CD4-positive, alpha-beta T cell treated with Interferon gamma for 1 hour (primary cell): ENCODE results near the gene ATG12.
"Not testable (repeated sequence)": the region's sequence is repeated elsewhere in the genome, so short reads cannot be mapped to it uniquely, and the experiment has no call there.

Experiments used
- DNase-seq: peaks from one replicate; pipeline ENCODE4 v3.0.0-alpha.2; 2020

Gene ATG12

DNA sequence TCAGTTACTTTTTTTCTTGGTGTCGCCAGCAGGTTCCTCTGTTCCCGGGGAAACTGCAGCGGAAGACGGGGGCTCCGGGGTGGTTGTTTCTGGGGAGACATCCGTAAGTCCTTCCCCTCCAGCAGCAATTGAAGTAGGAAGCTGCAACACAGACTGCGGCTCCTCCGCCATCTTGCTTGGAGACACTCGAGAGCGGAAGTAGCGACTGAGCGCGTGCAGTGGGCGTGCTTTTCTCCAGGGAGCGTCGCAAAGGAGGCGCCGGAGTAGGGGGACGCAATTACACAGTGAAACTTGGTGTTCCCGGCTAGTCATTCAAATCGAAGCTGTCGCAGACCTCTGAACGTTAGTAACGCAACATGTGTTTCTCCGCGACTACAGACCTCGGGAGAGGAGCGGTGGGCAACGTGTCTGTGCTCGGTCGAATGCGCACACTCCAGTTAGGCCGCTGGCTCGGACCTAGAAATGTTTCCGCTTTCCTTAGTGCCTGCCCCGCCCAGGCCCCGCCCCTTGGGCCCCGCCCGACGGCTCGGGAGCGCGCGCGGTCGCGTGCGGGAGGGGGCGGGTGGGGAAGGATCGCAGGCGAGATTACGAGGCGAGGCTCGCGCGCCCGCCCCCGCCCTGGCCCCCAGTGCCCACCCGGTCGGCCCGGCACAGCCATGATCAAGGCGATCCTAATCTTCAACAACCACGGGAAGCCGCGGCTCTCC is at the start of gene ATG12, which contains the start of gene AP3S1:
Gene ATG12, minus strand, starts transcription at position 184 of the 707 bp plus-strand sequence. Its CDS starts 13 bp downstream, at position 171.
Gene AP3S1, plus strand, starts transcription at position 554 of the 707 bp plus-strand sequence. Its CDS starts 103 bp downstream, at position 657.
- peak; percentile 89 for DNase-seq

DNA sequence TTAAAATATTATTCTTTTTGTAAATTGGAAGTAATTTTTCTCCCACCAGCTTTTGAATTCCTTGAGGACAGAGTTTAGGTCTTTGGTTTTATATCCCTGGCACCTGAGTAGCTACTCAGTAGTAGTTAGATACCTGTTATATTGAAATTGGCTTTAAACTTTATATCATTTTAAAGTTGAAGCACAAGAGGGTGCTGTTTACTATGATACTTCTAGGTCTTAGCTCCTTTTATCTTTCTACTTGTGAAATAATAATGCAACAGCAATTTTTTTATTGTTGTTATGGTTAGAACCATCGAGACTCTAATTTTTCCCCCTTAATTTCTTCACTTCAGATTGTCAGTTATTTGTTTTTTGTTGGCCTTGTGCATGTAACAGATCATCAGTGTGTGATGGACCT is 46.7 kb upstream of the ATG12 start:
- no peak for DNase-seq

DNA sequence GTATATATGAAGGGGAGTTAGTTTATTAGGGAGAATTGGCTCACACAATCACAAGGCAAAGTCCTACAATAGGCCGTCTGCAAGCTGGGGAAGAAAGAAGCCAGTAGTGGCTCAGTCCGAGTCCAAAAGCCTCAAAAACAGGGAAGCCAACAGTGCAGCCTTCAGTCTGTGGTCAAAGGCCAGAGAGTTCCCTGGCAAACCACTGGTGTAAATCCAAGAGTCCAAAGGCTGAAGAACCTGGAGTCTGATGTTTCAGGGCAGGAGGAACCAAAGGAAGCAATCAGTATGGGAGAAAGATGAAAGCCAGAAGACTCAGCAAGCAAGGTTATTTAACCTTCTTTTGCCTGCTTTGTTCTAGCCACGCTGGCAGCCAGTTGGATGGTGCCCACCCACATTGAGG is 43.8 kb upstream of the ATG12 start:
- not testable (repeated sequence) for DNase-seq

DNA sequence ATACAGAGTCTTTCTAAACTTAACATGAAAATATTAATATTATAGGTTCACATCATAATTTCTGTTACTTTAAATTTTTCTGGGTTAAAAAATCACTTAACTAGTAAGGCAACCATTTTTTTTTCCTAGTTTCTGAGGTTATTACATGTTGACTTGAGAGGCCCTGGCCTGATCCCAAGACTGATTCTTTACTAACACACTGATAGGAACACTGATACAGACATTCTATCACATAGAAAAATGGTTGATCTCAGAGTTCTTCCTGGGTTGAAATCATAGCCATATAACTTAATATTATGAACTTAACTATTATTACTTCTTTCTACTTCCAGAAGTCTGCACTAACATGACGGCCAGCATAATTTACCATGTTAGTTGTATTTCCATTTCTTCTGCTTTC is 43.3 kb upstream of the ATG12 start:
- no peak for DNase-seq

DNA sequence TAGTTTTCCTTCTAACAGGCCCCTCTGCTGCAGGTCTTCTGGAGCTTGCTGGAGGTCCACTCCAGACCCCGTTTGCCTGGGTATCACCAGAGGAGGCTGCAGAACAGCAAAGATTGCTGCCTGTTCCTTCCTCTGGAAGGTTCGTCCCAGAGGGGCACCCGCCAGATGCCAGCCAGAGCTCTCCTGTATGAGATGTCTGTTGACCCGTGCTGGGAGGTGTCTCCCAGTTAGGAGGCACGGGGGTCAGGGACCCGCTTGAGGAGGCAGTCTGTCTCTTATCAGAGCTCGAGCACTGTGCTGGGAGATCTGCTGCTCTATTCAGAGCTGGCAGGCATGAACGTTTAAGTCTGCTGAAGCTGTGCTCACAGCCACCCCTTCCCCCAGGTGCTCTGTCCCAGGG is 41.1 kb upstream of the ATG12 start:
- DNase-seq = not testable (repeated sequence)

DNA sequence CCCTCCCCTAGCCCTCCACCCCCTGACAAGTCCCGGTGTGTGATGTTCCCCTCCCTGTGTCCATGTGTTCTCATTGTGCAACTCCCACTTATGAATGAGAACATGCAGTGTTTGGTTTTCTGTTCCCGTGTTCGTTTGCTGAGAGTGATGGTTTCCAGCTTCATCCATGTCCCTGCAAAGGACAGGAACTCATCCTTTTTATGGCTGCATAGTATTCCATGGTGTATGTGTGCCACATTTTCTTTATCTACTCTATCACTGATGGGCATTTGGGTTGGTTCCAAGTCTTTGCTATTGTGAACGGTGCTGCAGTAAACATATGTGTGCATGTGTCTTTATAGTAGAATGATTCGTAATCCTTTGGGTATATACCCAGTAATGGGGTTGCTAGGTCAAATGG is 36.0 kb upstream of the ATG12 start:
- not testable (repeated sequence) for DNase-seq

DNA sequence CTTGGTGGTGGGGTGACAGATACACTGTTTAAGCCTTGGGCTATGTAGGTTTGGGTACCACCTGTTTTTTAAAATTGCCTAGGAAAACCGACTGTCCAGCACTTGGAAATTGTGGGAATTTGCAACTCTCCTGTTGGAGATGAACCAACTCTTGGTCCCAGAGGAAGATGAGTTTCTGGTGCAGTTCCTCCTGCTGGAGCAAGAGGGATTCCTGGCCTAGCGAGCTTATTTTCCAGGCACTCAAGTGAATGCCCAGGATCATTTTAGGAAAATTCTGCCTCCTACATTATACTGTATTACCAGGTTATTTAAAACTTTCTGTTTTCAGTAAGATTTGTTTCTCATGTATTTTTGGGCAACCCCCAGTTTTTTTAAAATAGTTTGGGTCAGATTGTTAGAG is 34.1 kb upstream of the ATG12 start:
- DNase-seq = no peak

DNA sequence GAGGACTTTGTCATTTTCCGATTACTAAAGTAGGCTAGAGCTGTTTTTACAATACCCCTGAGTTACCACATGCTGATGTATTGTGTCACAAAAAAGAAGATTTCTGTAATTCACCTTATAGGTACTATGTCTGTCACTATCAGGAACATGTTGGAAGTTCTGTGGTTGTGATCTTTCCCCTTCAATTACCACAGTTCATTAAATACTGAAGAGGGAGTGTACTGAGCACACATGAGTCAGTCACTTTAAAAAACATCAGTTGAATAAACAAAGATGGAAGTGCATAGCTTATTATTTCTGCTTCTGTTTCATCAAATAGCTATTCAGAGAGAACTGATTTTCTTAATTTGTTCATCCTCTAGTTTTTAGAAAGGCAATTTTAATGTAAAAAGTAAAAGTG is 32.0 kb upstream of the ATG12 start:
- no peak for DNase-seq

DNA sequence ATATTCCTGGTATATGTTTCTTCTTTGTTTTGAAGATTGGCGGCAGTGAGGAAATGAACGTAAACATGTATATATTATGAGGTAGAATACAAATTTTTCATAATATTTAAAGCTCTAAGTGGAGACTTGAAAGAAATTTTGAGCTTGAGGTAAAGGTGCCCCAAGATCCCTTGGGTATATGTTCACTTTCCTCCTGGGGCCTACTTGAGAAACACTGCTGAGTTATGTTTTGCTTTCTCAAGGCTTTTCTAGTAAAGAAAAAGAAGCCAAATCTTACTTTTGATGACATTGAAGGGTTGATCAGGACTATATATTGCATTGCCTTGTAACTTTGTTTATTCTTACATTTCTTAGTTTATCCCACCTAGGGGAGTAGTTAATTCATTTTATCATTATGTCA is 31.1 kb upstream of the ATG12 start:
- no peak for DNase-seq

DNA sequence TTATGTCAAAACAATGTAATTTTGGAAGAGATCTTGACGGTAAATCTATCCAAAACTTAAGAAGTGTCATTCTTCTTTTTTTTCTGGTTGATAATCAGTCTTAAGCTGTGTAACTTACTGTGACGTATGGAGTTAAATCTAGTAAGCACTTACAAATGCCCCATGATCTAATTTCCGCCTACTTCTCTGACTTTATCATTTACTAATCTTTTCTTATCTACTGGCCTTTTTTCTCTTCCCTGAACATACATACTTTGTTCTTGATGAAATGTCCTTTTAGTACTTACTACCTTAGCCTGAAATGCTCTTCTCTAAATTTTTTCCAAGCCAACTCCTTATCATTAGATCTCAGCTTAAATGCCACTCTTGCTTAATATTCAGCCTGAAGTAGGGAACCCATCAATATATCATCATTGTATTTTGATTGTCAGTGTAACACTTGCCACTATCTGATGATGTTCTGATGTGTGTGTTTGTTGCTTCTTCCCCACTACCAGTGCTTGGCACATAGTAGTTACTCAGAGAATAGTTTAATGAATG is 28.0 kb upstream of the ATG12 start:
- DNase-seq = no peak

DNA sequence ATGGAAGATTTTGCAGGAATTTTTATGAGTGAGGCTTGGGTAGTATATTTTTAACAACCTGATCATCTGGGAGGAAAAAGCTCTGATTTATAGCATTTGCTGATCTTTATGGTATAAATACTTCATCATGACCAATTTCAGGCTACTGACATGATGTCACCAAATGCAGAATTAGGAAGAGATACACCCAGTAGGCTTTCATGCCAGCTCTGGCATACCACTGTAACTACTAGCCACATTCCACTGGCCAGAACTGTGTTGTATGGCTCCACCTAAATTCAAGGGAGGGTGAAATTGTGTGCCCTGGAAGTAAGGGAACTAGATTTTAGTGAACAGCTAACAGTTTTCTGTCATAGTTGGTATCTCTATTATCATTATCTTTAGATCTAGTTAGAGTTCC is 18.0 kb upstream of the ATG12 start:
- no peak for DNase-seq

DNA sequence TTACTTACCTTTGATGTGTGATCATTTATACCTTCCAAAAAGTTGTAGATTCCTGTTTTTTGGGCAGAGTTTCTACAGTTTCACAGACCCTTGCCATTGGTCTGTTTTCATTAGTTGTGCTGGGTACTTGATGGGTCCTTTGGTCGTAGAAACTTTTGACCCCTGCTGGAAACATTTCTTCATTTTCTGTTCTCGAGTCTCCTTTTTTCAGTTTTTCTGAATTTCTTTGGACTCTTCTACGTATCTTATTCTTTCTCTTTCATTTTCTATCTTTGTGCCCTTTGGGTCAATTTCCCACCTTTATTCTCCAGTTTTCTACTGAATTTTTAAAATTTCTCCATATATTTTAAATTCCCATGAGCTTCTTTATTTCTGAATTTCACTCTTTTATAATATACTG is 17.0 kb upstream of the ATG12 start:
- no peak for DNase-seq

DNA sequence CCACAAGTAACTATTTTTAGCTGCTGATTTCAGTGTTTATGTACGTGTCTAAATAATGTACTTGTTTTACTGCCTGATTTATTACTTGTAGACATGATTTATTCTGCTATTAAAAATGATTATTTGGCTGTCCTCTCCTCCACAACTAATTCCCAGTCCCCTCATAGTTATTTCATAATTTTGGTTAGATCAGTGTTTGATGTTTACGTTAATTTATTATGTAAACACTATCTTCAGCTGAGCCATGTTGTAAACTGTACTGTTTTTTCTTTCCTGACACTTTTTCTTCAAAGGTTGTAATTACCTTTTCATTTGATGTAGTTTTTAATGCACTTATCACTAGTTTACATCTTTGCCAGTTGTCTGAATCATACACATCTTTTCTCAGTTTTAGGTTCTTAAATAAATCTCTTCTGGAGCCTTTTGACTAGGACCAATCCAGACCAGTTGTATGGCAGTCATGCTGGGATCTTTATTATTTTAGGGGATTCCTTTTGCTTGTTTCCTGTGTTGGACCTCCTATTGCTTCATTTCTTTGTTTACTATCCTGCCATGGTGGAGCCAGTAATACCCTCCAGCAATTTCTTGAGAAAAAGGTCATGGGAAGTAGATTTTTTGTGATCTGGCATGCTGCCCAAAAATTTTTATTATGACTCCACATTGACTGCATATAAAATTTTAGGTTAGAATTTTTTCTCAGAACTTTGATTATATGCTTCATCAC is 16.4 kb upstream of the ATG12 start:
- DNase-seq = no peak

DNA sequence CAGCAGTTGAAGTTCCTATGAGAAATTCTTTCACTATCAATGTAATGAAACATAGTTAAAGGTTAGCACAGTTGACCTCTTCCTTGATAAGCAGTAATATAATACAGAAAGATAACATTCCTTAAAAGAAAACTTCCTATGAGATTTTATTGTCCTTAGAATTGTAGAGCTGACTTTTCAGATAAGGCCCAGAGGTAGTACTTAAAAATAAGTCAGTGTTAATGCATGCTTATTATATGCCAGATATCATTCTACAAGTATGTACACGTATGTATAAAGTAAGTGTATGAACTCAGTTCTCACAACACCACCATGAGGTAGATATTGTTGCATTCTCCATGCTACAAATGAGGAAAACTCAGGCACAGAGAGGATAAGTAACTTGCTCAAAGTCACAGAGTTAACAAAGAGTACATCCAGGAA is 15.7 kb upstream of the ATG12 start:
- no peak for DNase-seq

DNA sequence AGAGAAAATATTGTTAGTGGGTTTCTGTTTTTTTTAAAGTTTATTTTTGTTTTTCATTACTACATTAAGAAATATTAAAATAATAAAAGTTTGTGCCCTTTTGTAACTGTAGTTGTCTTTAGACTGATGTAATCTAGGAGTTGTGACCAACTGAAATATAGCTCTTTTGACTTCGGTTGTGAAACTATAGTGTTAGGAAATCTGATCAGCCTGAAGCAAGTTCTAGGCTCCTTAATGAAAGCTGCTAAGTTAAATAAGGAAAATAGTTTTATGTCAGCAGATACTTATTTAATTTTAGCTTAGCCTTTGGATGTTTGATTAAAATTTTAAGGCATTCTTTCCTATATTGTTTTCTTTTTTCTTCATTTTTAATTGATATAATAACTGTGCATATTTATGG is 14.6 kb upstream of the ATG12 start:
- DNase-seq = no peak

DNA sequence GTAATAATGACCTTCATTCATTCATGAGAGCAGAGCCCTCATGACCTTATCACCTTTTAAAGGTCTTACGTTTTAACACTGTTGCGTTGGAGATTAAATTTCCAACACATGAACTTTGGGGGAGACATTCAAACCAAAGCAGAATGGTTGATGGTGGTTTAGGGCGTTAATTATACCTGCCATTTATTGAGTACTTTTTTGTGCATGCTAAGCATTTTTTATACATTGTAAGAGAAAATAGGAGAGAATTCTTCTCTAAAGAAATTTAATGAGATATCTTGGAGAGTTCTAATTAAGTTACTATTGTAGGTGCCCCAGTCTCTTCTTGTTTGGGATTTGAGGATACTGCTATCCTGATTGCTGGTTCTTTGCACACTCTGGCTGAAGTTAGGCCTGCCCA is 12.8 kb upstream of the ATG12 start:
- DNase-seq = no peak

DNA sequence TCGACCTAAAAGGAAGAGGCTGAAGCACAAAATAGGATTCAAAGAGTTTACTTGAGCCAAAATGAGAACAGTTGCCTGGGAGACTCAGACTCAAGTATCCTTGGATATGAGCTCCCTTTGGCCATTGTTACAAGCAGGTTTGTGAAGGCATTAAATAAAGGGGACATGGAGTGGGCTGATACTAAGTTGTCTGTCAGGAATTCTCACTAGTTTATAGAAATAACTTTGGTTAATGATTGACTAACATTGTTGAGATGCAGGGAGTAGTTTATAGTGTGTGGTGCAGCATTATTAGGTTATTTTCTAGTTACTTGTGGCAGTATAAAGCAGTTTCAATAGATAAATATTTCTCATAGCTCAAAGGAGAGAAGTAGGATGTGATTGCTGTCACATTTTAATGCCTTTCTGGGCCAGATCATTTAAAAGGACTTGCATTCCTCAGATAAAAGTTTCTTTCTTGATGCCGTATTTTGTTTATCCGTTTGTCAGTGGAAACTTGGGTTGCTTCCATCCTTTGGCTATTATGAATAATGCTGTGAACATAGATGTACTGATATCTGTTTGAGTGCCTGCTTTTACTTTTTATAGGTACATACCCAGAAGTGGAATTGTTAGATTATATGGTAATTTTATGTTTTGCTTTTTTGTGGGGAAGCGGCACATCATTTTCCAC is 9.5 kb upstream of the ATG12 start:
- no peak for DNase-seq

DNA sequence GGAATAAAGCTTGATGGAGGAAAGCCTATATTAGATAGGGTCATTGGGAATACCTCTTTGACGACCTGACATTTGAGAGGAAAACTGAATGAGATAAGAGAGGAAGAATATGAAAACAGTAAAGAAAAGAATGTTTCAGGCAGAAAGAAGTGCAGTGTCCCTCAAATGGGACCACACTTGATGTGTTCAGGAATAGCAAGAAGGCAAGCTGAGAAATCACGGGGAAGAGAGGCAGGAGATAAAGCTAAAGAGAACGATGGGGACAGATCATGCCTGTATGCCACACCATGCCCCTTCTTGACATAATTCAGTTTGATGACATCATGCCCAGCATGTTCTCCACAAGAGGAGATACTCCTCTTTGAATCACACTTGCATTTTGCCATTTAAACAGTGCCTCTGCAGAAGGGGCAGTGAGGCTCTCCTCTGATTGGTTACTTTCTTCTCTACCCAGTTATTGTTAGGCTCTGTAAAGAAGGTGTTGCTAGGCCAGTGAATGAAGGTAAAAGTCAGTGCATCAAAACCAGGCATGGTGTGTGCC is 8.0 kb upstream of the ATG12 start:
- no peak for DNase-seq

DNA sequence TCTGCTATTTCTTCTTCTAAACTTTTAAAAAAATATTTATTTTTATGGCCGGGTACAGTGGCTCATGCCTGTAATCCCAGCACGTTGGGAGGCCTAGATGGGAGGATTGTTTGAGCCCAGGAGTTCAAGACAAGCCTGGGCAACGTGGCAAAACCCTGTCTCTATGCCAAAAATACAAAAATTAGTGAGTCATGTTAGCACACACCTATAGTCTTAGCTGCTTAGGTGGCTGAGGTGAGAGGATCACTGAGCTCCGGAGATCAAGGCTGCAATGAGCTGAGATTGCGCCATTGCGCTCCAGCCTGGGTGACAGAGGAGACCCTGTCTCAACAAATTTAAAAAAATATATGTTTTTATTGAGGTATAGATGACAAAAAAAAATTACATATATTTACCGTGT is 5.9 kb upstream of the ATG12 start:
- DNase-seq = no peak

DNA sequence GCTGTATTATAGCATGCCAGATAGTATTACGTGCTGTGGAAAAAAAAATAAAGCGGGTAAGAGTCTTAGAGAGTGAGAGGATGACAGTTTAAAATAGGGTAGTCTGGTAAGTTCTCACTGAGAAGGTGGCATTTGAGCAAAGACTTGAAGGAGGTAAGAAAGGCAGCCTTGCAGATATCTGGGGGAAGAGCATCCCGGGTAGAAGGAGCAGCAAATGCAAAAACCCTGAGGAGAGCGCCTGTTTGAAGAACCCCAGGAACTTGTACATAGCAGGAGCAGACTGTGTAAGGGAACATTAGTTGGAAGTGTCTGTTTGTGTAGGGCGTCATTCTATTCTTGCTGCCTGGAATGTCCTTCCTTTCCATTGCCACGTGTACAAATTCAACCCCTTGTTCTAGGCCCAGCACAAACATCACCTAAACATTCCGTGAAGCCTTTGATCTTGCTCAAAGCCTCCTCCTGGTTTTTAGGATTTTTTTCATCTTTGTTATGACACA is 3.0 kb upstream of the ATG12 start:
- DNase-seq = no peak

DNA sequence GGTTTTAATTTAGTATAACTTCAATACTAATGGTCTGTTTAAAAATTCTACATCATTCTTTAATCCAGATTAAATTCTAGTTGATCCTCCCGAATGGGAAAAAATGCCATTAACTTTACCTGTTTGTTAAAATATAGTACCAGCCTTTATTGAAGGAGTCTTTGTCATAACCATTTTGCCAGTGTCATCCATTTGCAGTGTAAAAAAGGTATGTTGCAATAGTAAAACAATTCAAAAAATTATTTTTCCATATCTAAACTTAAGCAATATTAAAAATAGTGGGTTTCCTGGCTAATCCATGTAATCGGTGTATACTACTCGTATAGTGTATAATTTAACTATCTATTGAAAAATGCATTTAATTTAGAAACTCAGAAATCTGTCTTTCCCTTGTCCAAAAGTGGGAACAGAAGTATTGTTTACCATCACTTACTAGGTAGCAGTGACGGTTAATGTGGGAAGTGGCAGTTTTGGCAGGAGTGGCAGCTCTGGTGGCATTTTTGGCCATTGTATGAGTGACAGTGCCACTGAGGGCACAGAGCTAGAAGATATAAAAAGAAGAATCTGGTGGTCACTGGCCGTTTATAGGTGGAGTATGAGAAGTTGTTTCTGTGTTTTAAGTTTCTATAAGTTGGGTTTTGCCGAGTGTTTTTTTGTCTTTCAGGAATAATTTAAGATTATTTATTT is 2.2 kb upstream of the ATG12 start:
- no peak for DNase-seq

DNA sequence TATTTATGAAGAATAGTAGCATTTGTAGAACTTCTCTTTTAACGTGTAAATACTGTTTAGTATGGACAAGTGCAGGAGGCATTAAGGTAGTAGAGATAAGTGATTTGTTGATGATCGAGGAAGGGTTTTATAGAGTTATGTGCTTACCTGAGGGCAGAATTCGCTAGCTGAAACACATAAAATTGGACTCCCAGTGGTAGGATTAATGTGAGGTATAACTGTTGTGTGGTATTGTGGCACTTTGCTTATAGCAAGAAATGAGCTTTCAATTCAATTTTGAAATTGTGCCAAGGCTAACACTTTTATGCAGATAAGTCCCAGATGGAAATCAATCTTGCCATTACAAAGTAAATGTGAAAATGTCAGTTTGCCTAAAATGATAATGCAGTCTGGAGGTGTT is 1.6 kb upstream of the ATG12 start:
- DNase-seq = no peak
